ENCODE measurements around the gene SH3GL3.

SH3GL3 gene

GRCh38 chr15:83616840-83617239 lies 169.7 kb downstream of the SH3GL3 start:
- no peak for DNase-seq (ENCODE audit: low spot score)

GRCh38 chr15:83626171-83626802 lies 179.1 kb downstream of the SH3GL3 start:
- DNase-seq (ENCODE audit: low spot score) = no peak

- DNase-seq (ENCODE audit: low spot score) = no peak
Measured at GRCh38 chr15:83631534-83631933, 184.4 kb downstream of the SH3GL3 start.

- no peak for DNase-seq (ENCODE audit: low spot score)
Measured at GRCh38 chr15:83643201-83643600, 196.1 kb downstream of the SH3GL3 start.

- DNase-seq (ENCODE audit: low spot score) = no peak
Measured at GRCh38 chr15:83644439-83644838, 197.3 kb downstream of the SH3GL3 start.

- DNase-seq (ENCODE audit: low spot score) = no peak
Measured at GRCh38 chr15:83650831-83651230, 203.7 kb downstream of the SH3GL3 start.

- no peak for DNase-seq (ENCODE audit: low spot score)
Measured at GRCh38 chr15:83651541-83651940, 204.4 kb downstream of the SH3GL3 start.

GRCh38 chr15:83652626-83653204 lies 205.6 kb downstream of the SH3GL3 start:
- DNase-seq (ENCODE audit: low spot score) = no peak

GRCh38 chr15:83653288-83653638 lies 206.1 kb downstream of the SH3GL3 start:
- DNase-seq (ENCODE audit: low spot score) = no peak

GRCh38 chr15:83653639-83654378 lies 206.7 kb downstream of the SH3GL3 start, which contains the start of gene ADAMTSL3:
Gene ADAMTSL3, plus strand, starts transcription at chr15:83654123. Its CDS starts 1,639 bp downstream, at chr15:83655762.
- no peak for DNase-seq (ENCODE audit: low spot score)

GRCh38 chr15:83654379-83655236 lies 207.5 kb downstream of the SH3GL3 start:
- no peak for DNase-seq (ENCODE audit: low spot score)

GRCh38 chr15:83655237-83655616 lies 208.1 kb downstream of the SH3GL3 start:
- no peak for DNase-seq (ENCODE audit: low spot score)

GRCh38 chr15:83656192-83656591 lies 209.1 kb downstream of the SH3GL3 start:
- no peak for DNase-seq (ENCODE audit: low spot score)

- DNase-seq (ENCODE audit: low spot score) = no peak
Measured at GRCh38 chr15:83656943-83657528, 209.9 kb downstream of the SH3GL3 start.

GRCh38 chr15:83657549-83657948 lies 210.4 kb downstream of the SH3GL3 start:
- DNase-seq (ENCODE audit: low spot score) = no peak

GRCh38 chr15:83658430-83659416 lies 211.6 kb downstream of the SH3GL3 start:
- no peak for DNase-seq (ENCODE audit: low spot score)

GRCh38 chr15:83659417-83659812 lies 212.3 kb downstream of the SH3GL3 start:
- no peak for DNase-seq (ENCODE audit: low spot score)

GRCh38 chr15:83665480-83665879 lies 218.3 kb downstream of the SH3GL3 start:
- DNase-seq (ENCODE audit: low spot score) = no peak
